K562 (cell line): ENCODE measurements around the gene OR6S1. TPM values are rescaled to one million over a fixed set of nuclear protein-coding genes. Genes with fewer than 3 reads are reported as not detected.
A peak's percentile ranks its signal among the peaks of the same experiment; 100 is the strongest.

Experiments used
- ARID1B ChIP-seq: fragments of 450-650 bp; IDR thresholded peaks from 2 replicates; pipeline ENCODE4 v1.6.1; 2016; ENCODE audit warnings: antibody characterized with exemption, mild to moderate bottlenecking, inconsistent platforms
- CREB1 ChIP-seq, 2 experiments: sonication (generic) in 1 of 2; formaldehyde crosslinking in 1 of 2; IDR thresholded peaks; 2 replicates each; pipeline versions ENCODE4 v1.6.1 to v1.8.0; 2012 to 2022; ENCODE audit warnings: inconsistent platforms in 1 of 2, mild to moderate bottlenecking in 1 of 2, missing genetic modification reagents in 1 of 2, moderate library complexity in 1 of 2
- CREBBP ChIP-seq: IDR thresholded peaks from one replicate; pipeline ENCODE4 v1.6.1; 2012; ENCODE audit warnings: low read depth, mild to moderate bottlenecking, control low read depth, inconsistent platforms, low read length
- DACH1 ChIP-seq: fragments of 450-650 bp; IDR thresholded peaks from 2 replicates; pipeline ENCODE4 v1.6.1; 2018; ENCODE audit not compliant: partially characterized antibody
- EP300 ChIP-seq: IDR thresholded peaks from 2 replicates; pipeline ENCODE4 v1.6.1; 2012; ENCODE audit warnings: low read length, improper control_type of control experiment
- FOXK1 ChIP-seq: sonication (generic); formaldehyde crosslinking; IDR thresholded peaks from 2 replicates; pipeline ENCODE4 v1.8.0; 2022; ENCODE audit warnings: missing genetic modification reagents, mild to moderate bottlenecking, borderline replicate concordance
- GTF2F1 ChIP-seq: IDR thresholded peaks from 2 replicates; pipeline ENCODE4 v1.6.1; 2011; ENCODE audit warnings: low read depth, low read length, improper control_type of control experiment
- MEF2D ChIP-seq: conservative IDR thresholded peaks from 2 replicates; pipeline ENCODE4 v1.6.1; 2016; ENCODE audit warnings: low read depth, missing genetic modification characterization, missing compliant biosample characterization
- MYC ChIP-seq, 2 experiments: fragments of 250-450 bp in 1 of 2; sonication (Bioruptor Pico) in 1 of 2; IDR thresholded peaks; 2 replicates each; pipeline versions ENCODE4 v1.5.1 to v1.6.1; 2012 to 2021; ENCODE audit warnings: low read depth in 2 of 2, borderline replicate concordance in 1 of 2, improper control_type of control experiment in 1 of 2, low read length in 1 of 2, mild to moderate bottlenecking in 1 of 2, moderate library complexity in 1 of 2
- NCOR1 ChIP-seq: fragments of 450-650 bp; IDR thresholded peaks from 2 replicates; pipeline ENCODE4 v1.6.1; 2016; ENCODE audit warnings: mild to moderate bottlenecking, moderate library complexity
- NR1H2 ChIP-seq: sonication (generic); formaldehyde crosslinking; IDR thresholded peaks from 2 replicates; pipeline ENCODE4 v1.4.0; 2020; ENCODE audit warnings: mild to moderate bottlenecking, missing genetic modification reagents
- NR4A1 ChIP-seq, 2 experiments: fragments of 250-450 bp in 1 of 2; fragments of 450-650 bp in 1 of 2; sonication (Bioruptor Pico) in 1 of 2; IDR thresholded peaks; 2 replicates each; pipeline versions ENCODE4 v1.4.0 to v1.6.1; 2016 to 2020; ENCODE audit warnings: mild to moderate bottlenecking in 2 of 2, missing compliant biosample characterization in 1 of 2, missing genetic modification characterization in 1 of 2, moderate library complexity in 1 of 2
- POLR2B ChIP-seq: fragments of 450-650 bp; IDR thresholded peaks from 2 replicates; pipeline ENCODE4 v1.6.1; 2018; ENCODE audit warnings: low read depth; ENCODE audit not compliant: partially characterized antibody
- PRMT5 ChIP-seq: sonication (generic); formaldehyde crosslinking; IDR thresholded peaks from 2 replicates; pipeline ENCODE4 v1.5.0; 2020; ENCODE audit warnings: missing genetic modification reagents
- RNF2 ChIP-seq: sonication (generic); IDR thresholded peaks from 2 replicates; pipeline ENCODE4 v1.6.1; 2016
- SAP30 ChIP-seq: fragments of 200-600 bp; sonication (generic); IDR thresholded peaks from 2 replicates; pipeline ENCODE4 v1.6.1; 2012; ENCODE audit warnings: borderline replicate concordance, low read depth, mild to moderate bottlenecking, moderate library complexity, low read length, control low read depth, inconsistent platforms; ENCODE audit not compliant: insufficient read depth, poor library complexity, severe bottlenecking
- SMAD4 ChIP-seq: fragments of 250-450 bp; sonication (Bioruptor Pico); conservative IDR thresholded peaks from 2 replicates; pipeline ENCODE4 v1.8.0; 2021; ENCODE audit warnings: inconsistent platforms, mild to moderate bottlenecking, moderate library complexity
- STAG1 ChIP-seq: sonication (generic); formaldehyde crosslinking; IDR thresholded peaks from 2 replicates; pipeline ENCODE4 v1.5.0; 2020; ENCODE audit warnings: missing genetic modification reagents, borderline replicate concordance
- ZFP36 ChIP-seq: fragments of 150-350 bp; IDR thresholded peaks from 2 replicates; pipeline ENCODE4 v1.6.1; 2018; ENCODE audit warnings: low read length, low read depth; ENCODE audit not compliant: partially characterized antibody
- ZNF134 ChIP-seq: fragments of 250-450 bp; sonication (Bioruptor Pico); conservative IDR thresholded peaks from 2 replicates; pipeline ENCODE4 v1.4.0; 2020
- ZNF23 ChIP-seq: fragments of 250-450 bp; sonication (Bioruptor Pico); IDR thresholded peaks from 2 replicates; pipeline ENCODE4 v1.4.0; 2020; ENCODE audit warnings: mild to moderate bottlenecking
- ZNF384 ChIP-seq: IDR thresholded peaks from 2 replicates; pipeline ENCODE4 v1.6.1; 2012; ENCODE audit warnings: low read depth, low read length, improper control_type of control experiment
- ZNF707 ChIP-seq: fragments of 250-450 bp; sonication (Bioruptor Pico); conservative IDR thresholded peaks from 2 replicates; pipeline ENCODE4 v1.8.0; 2022; ENCODE audit warnings: inconsistent platforms, mild to moderate bottlenecking, moderate library complexity
- polyA plus RNA-seq, 8 experiments: library from polyadenylated mRNA; depleted of rRNA in 4 of 8; stranded (reverse) in 5 of 8; unstranded in 3 of 8; fragments of >200 nt; fragmentation: Nextera tagmentation in 2 of 8; fragmentation: Illumina TruSeq in 1 of 8; extraction: Ambion mirVana in 2 of 8; extraction: Trizol in 1 of 8; gene quantifications; 2 replicates each; pipeline versions ENCODE4 v1.2.1 to v1.2.3, GENCODE V29; 2011 to 2014; ENCODE audit warnings: inconsistent platforms in 1 of 8, missing spikeins in 1 of 8
- total RNA-seq, 7 experiments: library from RNA; depleted of rRNA in 6 of 7; stranded (reverse); fragments of >200 nt in 6 of 7; fragmentation: Illumina TruSeq in 2 of 7; extraction: Trizol in 2 of 7; gene quantifications; 2 replicates each; pipeline versions ENCODE4 v1.2.1 to v1.2.3, GENCODE V29; 2011 to 2021; ENCODE audit warnings: low replicate concordance in 1 of 7
- TF ChIP-seq, protein P1 (sequence below): fragments of 250-450 bp; sonication (Bioruptor Pico); IDR thresholded peaks from 2 replicates; pipeline ENCODE4 v1.8.0; 2021; ENCODE audit warnings: borderline replicate concordance, mild to moderate bottlenecking, moderate library complexity; ENCODE audit not compliant: poor library complexity, severe bottlenecking
- TF ChIP-seq, protein P2 (sequence below), 2 experiments: IDR thresholded peaks; 2 replicates each; pipeline ENCODE4 v1.6.1; 2011; ENCODE audit warnings: borderline replicate concordance in 1 of 2, control low read depth in 1 of 2, low read depth in 1 of 2, low read length in 1 of 2, mild to moderate bottlenecking in 1 of 2, mixed read lengths in 1 of 2, moderate library complexity in 1 of 2; ENCODE audit not compliant: insufficient read depth in 1 of 2, insufficient read length in 1 of 2, poor library complexity in 1 of 2, severe bottlenecking in 1 of 2; ENCODE audit errors: extremely low read depth in 1 of 2
- TF ChIP-seq, protein P3 (sequence below): fragments of 450-650 bp; IDR thresholded peaks from 2 replicates; pipeline ENCODE4 v1.6.1; 2016; ENCODE audit warnings: low read depth, mild to moderate bottlenecking, moderate library complexity

The OR6S1 gene
- total and polyA plus RNA-seq, 9 of the 15 experiments (the other 6 are each of a cell fraction or from before 2014, with no cell fraction given): not detected

DNA sequence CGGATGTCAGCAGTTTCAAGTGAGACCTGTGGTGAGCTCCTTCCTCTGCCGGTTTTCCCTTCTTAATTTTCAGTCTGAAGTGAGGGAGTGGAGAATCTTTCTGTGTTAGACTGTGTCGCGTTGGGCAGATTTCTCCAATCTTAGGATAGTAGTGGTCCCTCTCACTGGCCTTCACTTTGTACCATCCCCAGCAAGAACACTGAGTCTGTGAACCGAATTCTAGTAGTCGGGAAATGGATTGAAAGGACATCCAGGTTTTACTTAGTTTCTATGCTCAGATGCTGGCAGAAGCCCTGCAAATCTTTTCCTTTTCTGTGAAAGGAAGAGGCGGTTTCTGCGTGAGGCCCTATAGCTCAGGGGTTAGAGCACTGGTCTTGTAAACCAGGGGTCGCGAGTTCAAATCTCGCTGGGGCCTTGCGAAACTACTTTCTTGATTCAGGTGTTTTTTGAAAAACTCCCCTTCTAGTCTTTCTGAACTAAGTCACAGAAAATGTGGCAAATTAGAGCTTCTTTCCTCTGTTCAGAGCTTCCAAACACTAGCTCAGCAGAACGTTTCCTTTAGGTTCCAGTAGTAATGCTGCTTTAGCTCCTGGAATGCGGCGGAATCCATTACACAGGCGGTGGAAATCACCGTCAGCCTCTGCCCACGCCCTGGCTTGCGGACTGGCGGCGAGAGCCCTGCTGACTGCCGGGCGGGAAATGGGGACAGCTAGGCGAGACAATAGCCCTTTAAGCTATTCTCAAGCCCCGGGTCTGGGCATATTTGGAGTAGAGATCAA, 40.0 kb upstream of the OR6S1 start (continued):
- TF ChIP-seq CREB1 (IDR thresholded peaks at IDR 0.05): no peak
- no peak for TF ChIP-seq CREB1 (CRISPR knock-in tag; IDR thresholded peaks at IDR 0.05)
- TF ChIP-seq RNF2: peak; percentile 62
- no peak for TF ChIP-seq NCOR1
- TF ChIP-seq EP300: peak; percentile 61
- TF ChIP-seq POLR2B: no peak
- TF ChIP-seq ZNF384: no peak
- no peak for TF ChIP-seq DACH1
- TF ChIP-seq MYC (IDR thresholded peaks at IDR 0.05; ENCODE audit: low read depth, low read length): peak; percentile 10; the same call in 1 of the 2 replicates
- no peak for TF ChIP-seq MYC (CRISPR knock-in tag; IDR thresholded peaks at IDR 0.05; ENCODE audit: borderline replicate concordance, low read depth)
- TF ChIP-seq ARID1B: no peak
- TF ChIP-seq MEF2D (tag): no peak
- TF ChIP-seq ZFP36: peak; percentile 4
- TF ChIP-seq, protein P1, sequence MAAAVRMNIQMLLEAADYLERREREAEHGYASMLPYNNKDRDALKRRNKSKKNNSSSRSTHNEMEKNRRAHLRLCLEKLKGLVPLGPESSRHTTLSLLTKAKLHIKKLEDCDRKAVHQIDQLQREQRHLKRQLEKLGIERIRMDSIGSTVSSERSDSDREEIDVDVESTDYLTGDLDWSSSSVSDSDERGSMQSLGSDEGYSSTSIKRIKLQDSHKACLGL: no peak
- TF ChIP-seq, protein P2, sequence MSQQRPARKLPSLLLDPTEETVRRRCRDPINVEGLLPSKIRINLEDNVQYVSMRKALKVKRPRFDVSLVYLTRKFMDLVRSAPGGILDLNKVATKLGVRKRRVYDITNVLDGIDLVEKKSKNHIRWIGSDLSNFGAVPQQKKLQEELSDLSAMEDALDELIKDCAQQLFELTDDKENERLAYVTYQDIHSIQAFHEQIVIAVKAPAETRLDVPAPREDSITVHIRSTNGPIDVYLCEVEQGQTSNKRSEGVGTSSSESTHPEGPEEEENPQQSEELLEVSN (IDR thresholded peaks at IDR 0.05; ENCODE audit: borderline replicate concordance in 1 of 2, extremely low read depth in 1 of 2, insufficient read depth in 1 of 2, insufficient read length in 1 of 2, low read depth in 1 of 2, low read length in 1 of 2, poor library complexity in 1 of 2, severe bottlenecking in 1 of 2): peak in 1 of 2 experiments; percentile 31
- no peak for TF ChIP-seq PRMT5 (CRISPR knock-in tag)
- TF ChIP-seq NR1H2 (CRISPR knock-in tag): no peak
- no peak for TF ChIP-seq ZNF707 (CRISPR knock-in tag)
- no peak for TF ChIP-seq GTF2F1
- TF ChIP-seq SMAD4 (CRISPR knock-in tag): no peak
- no peak for TF ChIP-seq STAG1 (CRISPR knock-in tag)
- TF ChIP-seq ZNF134 (CRISPR knock-in tag): no peak
- TF ChIP-seq, protein P3, sequence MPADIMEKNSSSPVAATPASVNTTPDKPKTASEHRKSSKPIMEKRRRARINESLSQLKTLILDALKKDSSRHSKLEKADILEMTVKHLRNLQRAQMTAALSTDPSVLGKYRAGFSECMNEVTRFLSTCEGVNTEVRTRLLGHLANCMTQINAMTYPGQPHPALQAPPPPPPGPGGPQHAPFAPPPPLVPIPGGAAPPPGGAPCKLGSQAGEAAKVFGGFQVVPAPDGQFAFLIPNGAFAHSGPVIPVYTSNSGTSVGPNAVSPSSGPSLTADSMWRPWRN: peak; percentile 14; the same call in 1 of the 2 replicates
- TF ChIP-seq ZNF23 (CRISPR knock-in tag): no peak
- no peak for TF ChIP-seq NR4A1 (CRISPR knock-in tag; IDR thresholded peaks at IDR 0.05)
- TF ChIP-seq NR4A1 (tag; IDR thresholded peaks at IDR 0.05): no peak
- no peak for TF ChIP-seq CREBBP
- TF ChIP-seq SAP30: no peak
- no peak for TF ChIP-seq FOXK1 (CRISPR knock-in tag)
